HepG2 (cell line): ENCODE data around the gene TMEM38B. TPM values are rescaled to one million over a fixed set of nuclear protein-coding genes. Genes with fewer than 3 reads are reported as not detected.

ENCODE experiments used
- AHDC1 ChIP-seq: sonication (generic); formaldehyde crosslinking; IDR thresholded peaks from 2 replicates; pipeline ENCODE4 v1.5.1; 2020; ENCODE audit warnings: mild to moderate bottlenecking, missing genetic modification reagents, borderline replicate concordance
- CC2D1A ChIP-seq: sonication (generic); formaldehyde crosslinking; IDR thresholded peaks from 2 replicates; pipeline ENCODE4 v1.8.1; 2023; ENCODE audit warnings: mild to moderate bottlenecking, missing genetic modification reagents
- CEBPB ChIP-seq: IDR thresholded peaks from 2 replicates; pipeline ENCODE4 v1.6.1; 2011; ENCODE audit warnings: low read depth, low read length, improper control_type of control experiment, borderline replicate concordance
- EED ChIP-seq: sonication (generic); formaldehyde crosslinking; IDR thresholded peaks from 2 replicates; pipeline ENCODE4 v1.5.0; 2020; ENCODE audit warnings: mild to moderate bottlenecking, missing genetic modification reagents
- FOXJ3 ChIP-seq: sonication (generic); formaldehyde crosslinking; IDR thresholded peaks from 2 replicates; pipeline ENCODE4 v1.4.0; 2020; ENCODE audit warnings: missing genetic modification reagents, mild to moderate bottlenecking, borderline replicate concordance
- HIC2 ChIP-seq: sonication (generic); formaldehyde crosslinking; IDR thresholded peaks from 2 replicates; pipeline ENCODE4 v1.9.0; 2022; ENCODE audit warnings: low read depth, missing genetic modification reagents
- HNRNPK ChIP-seq: fragments of 200-400 bp; formaldehyde crosslinking; IDR thresholded peaks from 2 replicates; pipeline ENCODE4 v1.6.1; 2018; ENCODE audit warnings: low read length, low read depth, moderate library complexity, mild to moderate bottlenecking; ENCODE audit not compliant: poor library complexity, severe bottlenecking
- SOX5 ChIP-seq: IDR thresholded peaks from 2 replicates; pipeline ENCODE4 v1.6.1; 2016; ENCODE audit warnings: borderline replicate concordance
- THAP8 ChIP-seq: sonication (generic); formaldehyde crosslinking; IDR thresholded peaks from 2 replicates; pipeline ENCODE4 v1.5.1; 2020; ENCODE audit warnings: missing genetic modification reagents, mild to moderate bottlenecking, borderline replicate concordance
- ZIK1 ChIP-seq: sonication (generic); formaldehyde crosslinking; IDR thresholded peaks from 2 replicates; pipeline ENCODE4 v1.5.0; 2020; ENCODE audit warnings: mild to moderate bottlenecking, low read depth, missing genetic modification reagents, borderline replicate concordance
- ZNF281 ChIP-seq: sonication (generic); formaldehyde crosslinking; IDR thresholded peaks from 2 replicates; pipeline ENCODE4 v1.4.0; 2020; ENCODE audit warnings: missing genetic modification reagents, borderline replicate concordance
- ZNF703 ChIP-seq: sonication (generic); formaldehyde crosslinking; IDR thresholded peaks from 2 replicates; pipeline ENCODE4 v1.5.1; 2020; ENCODE audit warnings: missing genetic modification reagents, mild to moderate bottlenecking, moderate library complexity, borderline replicate concordance
- ZNF792 ChIP-seq: IDR thresholded peaks from 2 replicates; pipeline ENCODE4 v1.6.1; 2016
- ZNF839 ChIP-seq: sonication (generic); formaldehyde crosslinking; IDR thresholded peaks from 2 replicates; pipeline ENCODE4 v1.4.0; 2020; ENCODE audit warnings: missing genetic modification reagents, mild to moderate bottlenecking, borderline replicate concordance
- ZSCAN5A ChIP-seq: sonication (generic); formaldehyde crosslinking; IDR thresholded peaks from 2 replicates; pipeline ENCODE4 v1.8.0; 2022; ENCODE audit warnings: mild to moderate bottlenecking, missing genetic modification reagents, borderline replicate concordance
- polyA plus RNA-seq, 8 experiments: library from polyadenylated mRNA; depleted of rRNA in 3 of 8; stranded (reverse) in 7 of 8; unstranded in 1 of 8; fragments of >200 nt; fragmentation: Illumina TruSeq in 4 of 8; extraction: Trizol in 4 of 8; gene quantifications; 2 replicates each; pipeline versions ENCODE4 v1.2.1 to v1.2.3, GENCODE V29; 2011 to 2016; ENCODE audit warnings: low read depth in 4 of 8, missing spikeins in 1 of 8, mixed read lengths in 1 of 8; ENCODE audit not compliant: insufficient read depth in 1 of 8
- total RNA-seq, 5 experiments: library from RNA; depleted of rRNA; stranded (reverse); fragments of >200 nt; fragmentation: Illumina TruSeq; extraction: Trizol; gene quantifications; 2 replicates each; pipeline ENCODE4 v1.2.3, GENCODE V29; 2016; ENCODE audit warnings: low read depth in 1 of 5

The TMEM38B gene
- total and polyA plus RNA-seq, 2 of the 13 experiments (the other 11 are each of a cell fraction or from before 2014, with no cell fraction given) = 13.4 to 32.4 TPM

- TF ChIP-seq SOX5 (CRISPR knock-in tag) (peak; percentile 71; the same call in 1 of the 2 replicates), HIC2 (no peak), ZSCAN5A (CRISPR knock-in tag) (no peak), ZNF839 (CRISPR knock-in tag) (no peak), FOXJ3 (CRISPR knock-in tag) (peak; percentile 34; the same call in 1 of the 2 replicates), ZNF792 (CRISPR knock-in tag) (no peak), THAP8 (CRISPR knock-in tag) (no peak), ZIK1 (CRISPR knock-in tag) (no peak), HNRNPK (no peak), AHDC1 (peak; percentile 33; the same call in 1 of the 2 replicates), CEBPB (no peak), EED (CRISPR knock-in tag) (no peak), CC2D1A (CRISPR knock-in tag) (no peak), ZNF703 (CRISPR knock-in tag) (no peak), ZNF281 (CRISPR knock-in tag) (no peak)
Measured at GRCh38 chr9:105679257-105680022, 14.9 kb upstream of the TMEM38B start (continued).
